ENCODE results near the gene KDM6A.

DNA sequence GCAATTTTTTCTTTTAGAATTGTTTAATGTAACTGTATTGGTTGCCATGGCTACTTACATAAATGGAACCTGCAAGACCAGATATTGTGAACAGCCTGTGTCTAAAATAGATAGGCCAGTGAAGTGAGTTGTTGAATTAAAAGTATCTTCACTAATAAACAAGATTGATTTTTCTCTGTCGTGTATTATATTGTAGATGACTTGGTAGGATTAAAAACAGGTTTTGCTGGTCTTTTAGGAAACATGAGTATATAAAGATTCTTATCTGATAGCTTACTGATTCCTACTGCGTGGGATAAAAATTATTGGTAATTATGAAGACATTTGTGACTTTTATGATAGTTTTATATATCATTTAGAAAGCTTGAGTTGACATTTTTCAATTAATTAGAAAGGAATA lies 162.1 kb downstream of the KDM6A start:
- no peak for TF ChIP-seq GATA2 (IDR thresholded peaks at IDR 0.05; ENCODE audit: low read depth, low read length)
- TF ChIP-seq GATA3 (IDR thresholded peaks at IDR 0.05; ENCODE audit: low read depth, low read length), result no peak

All from SH-SY5Y (cell line).